ENCODE measurements around the gene BMPR1A.

BMPR1A gene

DNA sequence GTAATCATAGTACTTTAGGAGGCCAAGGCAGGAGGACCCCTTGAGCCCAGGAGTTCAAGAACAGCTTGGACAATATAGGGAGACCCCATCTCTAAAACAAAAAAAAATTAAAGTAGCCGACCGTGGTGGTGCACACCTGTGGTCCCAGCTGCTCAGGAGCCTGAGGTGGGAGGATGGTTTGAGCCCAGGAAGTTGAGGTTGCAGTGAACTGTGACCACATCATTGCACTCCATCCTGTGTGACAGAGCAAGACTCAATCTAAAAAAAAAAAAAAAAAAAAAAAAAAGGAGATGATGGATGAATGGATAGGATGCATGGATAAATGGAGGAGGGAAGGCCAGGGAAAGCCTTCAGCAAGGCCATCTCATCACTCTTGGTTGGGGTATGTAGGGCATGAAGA is 33.4 kb upstream of the BMPR1A start:
- TF ChIP-seq, protein P1, sequence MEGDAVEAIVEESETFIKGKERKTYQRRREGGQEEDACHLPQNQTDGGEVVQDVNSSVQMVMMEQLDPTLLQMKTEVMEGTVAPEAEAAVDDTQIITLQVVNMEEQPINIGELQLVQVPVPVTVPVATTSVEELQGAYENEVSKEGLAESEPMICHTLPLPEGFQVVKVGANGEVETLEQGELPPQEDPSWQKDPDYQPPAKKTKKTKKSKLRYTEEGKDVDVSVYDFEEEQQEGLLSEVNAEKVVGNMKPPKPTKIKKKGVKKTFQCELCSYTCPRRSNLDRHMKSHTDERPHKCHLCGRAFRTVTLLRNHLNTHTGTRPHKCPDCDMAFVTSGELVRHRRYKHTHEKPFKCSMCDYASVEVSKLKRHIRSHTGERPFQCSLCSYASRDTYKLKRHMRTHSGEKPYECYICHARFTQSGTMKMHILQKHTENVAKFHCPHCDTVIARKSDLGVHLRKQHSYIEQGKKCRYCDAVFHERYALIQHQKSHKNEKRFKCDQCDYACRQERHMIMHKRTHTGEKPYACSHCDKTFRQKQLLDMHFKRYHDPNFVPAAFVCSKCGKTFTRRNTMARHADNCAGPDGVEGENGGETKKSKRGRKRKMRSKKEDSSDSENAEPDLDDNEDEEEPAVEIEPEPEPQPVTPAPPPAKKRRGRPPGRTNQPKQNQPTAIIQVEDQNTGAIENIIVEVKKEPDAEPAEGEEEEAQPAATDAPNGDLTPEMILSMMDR (IDR thresholded peaks at IDR 0.05): no peak

DNA sequence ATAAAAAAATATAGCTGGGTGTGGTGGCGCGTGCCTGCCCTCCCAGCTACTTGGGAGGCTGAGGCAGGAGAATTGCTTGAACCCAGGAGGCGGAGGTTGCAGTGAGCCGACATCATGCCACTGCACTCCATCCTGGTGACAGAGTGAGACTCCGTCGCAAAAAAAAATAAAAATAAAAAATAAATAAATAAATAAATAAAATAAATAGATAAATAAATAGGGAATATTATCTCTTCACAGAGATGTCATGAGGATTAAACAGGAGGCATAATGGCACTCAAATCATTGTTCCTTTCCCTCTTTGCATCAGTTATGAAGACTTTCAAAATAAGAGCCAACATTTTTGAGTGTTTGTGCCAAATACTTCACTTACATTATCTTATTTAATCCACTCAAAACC is 32.0 kb upstream of the BMPR1A start:
- TF ChIP-seq, protein P1 (IDR thresholded peaks at IDR 0.05): no peak

- TF ChIP-seq, protein P1 (IDR thresholded peaks at IDR 0.05): no peak
These were observed 30.3 kb upstream of the BMPR1A start for GRCh38 chr10:86725980-86726676.

DNA sequence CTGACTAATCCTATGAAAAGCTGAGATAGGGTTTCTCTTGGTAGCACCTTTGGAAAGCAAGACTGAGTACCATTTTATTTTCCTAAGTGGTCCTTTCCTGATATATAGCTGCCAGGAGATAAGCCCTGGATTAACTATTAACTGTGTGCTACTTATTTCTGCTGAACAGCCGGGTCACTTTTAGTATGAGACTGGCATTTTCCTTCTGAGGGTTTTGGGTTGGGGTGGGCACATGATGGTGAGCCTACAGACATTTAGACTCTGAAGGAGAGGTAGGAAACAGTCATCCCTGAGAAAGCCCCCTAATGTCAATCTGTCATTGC is 29.8 kb upstream of the BMPR1A start:
- TF ChIP-seq, protein P1 (IDR thresholded peaks at IDR 0.05): no peak

- TF ChIP-seq, protein P1 (IDR thresholded peaks at IDR 0.05): no peak
These were observed 28.9 kb upstream of the BMPR1A start for GRCh38 chr10:86727470-86727869.

DNA sequence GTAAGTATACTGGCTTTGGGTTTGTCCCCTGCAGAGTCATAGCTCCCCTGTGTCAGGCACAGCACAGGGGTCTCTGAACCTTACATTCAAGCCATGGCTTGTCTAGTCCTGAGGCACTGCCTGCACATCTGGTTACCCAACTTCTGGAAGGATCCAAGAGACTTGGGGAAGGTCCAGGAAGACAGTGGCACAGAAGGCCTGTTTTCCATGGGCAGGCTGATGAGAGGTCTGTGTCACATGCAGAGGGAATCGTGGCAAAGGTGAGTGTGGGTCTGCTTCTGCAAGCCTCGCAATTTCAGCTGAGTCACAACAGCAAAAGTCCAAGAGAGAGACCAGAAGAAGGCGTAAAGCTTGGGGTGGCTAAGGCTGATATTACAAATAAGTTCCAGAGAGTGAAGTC is 28.4 kb upstream of the BMPR1A start:
- TF ChIP-seq, protein P1 (IDR thresholded peaks at IDR 0.05): no peak

- TF ChIP-seq, protein P1 (IDR thresholded peaks at IDR 0.05): no peak
These were observed 26.7 kb upstream of the BMPR1A start for GRCh38 chr10:86729677-86730076.

- TF ChIP-seq, protein P1 (IDR thresholded peaks at IDR 0.05): no peak
These were observed 26.2 kb upstream of the BMPR1A start for GRCh38 chr10:86730227-86730626.
